NCI-H1694 treated with DMSO at 0.1 percent for 48 hours (cell line): ENCODE data around the gene MAML2.

Experiments
- DNase-seq: peaks from one replicate; lab custom pipeline; 2025; lab: John Stamatoyannopoulos, UW

The MAML2 gene

DNA sequence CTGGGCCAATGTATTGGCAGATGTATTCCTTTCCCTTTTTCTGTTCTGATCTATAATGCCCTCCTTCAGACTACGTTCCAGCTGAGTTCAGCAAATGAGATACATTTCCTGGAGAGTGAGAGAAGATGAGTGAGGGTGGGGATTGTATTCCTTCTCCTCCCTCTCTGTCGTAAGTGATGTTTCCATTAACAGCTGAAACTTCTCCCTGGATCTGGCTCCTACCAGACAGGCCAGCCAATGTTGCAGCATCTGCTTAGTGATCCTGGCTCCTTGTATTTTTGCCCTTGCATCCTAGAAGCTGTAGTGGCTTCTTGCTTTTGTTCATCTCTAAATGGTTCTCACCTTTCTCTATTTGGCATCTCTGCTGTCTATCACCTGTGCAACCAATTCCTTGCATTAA, 370.9 kb downstream of the MAML2 start:
- DNase-seq = no peak

GRCh38 chr11:95968585-95968984, 374.4 kb downstream of the MAML2 start:
- DNase-seq = no peak

- DNase-seq = no peak
Measured at GRCh38 chr11:95964281-95964680, 378.7 kb downstream of the MAML2 start.

DNA sequence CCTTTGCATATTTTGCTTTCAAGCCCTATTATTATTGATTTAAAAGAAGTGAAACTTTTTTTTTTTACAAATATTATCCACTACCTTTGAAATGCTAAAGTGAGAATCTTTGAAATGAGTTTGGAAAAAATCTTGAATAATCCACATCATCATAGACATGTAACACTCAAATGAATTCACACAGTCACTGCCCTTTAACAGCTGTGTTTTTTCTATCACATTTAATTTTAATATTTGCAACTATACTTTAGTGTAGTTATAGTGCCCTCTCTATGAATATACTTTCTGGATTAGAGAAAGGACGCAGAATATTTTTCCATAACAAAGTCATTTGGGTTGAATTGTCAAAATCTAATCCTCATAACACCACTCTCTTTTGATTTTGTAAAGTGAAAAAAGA, 381.2 kb downstream of the MAML2 start:
- no peak for DNase-seq

DNA sequence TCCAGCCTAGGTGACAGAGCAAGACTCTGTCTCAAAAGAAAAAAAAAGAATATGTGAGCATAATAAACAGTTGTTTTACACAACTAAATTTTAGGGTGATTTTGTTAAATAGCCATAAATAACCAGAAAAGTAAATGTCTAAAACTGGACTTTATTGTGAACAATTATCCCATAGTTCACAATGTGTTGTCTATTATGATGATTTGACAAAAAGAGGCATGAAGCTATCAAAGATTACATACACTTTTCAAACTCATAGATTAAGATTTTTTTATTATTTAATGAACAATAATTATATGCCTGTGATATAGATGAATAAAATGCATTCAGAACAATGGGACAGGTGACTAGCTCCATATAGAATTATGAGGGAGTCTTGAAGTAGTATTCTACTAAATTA, 392.1 kb downstream of the MAML2 start:
- DNase-seq = no peak

- no peak for DNase-seq
Measured at GRCh38 chr11:95948637-95949036, 394.4 kb downstream of the MAML2 start.

DNA sequence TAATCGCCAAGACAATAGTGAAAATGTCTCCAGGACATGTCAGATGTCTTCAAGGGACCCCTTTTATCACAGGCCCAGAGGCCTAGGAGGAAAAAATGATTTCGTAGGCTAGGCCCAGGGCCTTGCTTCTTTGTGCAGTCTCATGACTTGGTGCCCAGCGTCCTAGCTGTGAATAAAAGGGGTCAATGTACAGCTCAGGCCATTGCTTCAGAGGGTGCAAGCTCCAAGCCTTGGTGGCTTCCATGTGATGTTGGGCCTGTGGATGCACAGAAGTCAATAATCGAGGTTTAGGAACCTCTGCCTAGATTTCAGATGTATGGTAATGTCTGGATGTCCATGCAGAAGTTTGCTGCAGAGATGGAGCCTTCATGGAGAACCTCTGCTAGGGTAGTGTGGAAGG, 398.4 kb downstream of the MAML2 start:
- no peak for DNase-seq

DNA sequence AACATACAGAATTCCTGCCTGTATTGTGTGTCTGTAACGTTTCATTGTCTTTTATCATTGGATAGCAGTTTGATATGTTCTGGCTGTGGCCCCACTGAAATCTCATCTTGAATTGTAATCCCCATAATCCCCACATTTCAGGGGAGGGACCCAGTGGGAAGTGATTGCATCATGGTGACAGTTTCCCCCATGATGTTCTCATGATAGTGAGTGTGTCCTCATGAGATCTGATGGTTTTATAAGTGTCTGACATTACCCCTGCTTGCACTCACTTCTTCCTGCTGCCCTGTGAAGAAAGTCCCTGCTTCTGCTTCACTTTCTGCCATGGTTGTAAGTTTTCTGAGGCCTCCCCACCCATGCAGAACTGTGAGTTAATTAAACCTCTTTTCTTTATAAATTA, 399.4 kb downstream of the MAML2 start:
- DNase-seq = no peak

DNA sequence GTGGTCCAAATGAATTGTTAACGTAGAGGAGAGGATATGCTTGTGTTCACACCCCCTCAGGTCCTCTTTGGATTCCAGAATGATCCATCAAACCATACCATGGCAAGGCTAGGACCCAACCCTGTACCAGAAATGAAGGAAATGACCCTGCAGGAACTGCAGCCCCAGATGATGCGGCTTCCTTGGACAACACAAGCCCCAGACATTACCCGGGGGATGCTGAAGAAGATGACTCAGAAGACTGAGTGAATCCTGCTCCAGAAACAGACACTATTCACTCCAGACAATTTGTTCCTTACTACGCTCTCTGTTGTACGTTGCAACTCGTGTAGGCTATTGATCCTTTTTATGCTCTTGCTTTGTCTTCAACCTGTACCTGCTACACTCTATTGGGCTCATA, 403.9 kb downstream of the MAML2 start:
- no peak for DNase-seq

DNA sequence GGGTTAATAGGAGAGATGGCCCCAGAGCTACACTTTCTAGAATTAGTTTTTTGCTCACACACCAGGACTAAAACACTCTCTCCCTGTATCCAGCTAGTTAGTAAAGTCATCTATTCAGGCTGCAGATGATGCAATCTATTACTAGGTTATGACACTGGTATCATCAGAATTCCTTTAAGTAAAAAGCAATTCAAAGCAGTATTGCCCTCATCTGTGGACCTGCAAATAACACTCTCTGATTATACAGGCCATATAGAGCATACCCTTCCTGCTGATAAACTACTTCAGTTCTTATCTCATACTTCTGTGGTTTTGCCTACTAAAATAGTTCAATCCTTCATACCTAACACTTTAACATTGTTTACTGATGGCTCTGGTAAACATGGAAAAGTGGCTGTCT, 405.6 kb downstream of the MAML2 start:
- DNase-seq = no peak

DNA sequence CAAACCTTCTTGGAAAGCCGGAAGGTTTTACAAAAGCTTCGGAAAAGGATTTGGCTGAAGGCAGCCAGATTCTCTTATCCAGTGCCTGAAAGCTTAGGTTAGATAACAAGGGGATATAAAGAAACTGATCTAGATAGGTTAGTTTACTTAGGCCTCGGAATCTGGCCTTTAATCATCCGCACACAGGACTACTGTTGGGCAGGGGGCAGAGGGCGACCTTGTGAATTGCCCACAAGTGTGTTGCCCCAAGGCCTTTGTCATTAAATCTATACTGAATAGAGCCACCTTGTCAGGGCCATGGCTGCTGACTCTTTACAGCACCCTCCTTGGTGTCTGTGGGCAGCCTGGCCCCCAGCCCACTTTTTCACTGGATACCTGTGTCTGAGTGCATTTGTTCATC, 409.4 kb downstream of the MAML2 start:
- no peak for DNase-seq

GRCh38 chr11:95931916-95932315, 411.1 kb downstream of the MAML2 start:
- no peak for DNase-seq

DNA sequence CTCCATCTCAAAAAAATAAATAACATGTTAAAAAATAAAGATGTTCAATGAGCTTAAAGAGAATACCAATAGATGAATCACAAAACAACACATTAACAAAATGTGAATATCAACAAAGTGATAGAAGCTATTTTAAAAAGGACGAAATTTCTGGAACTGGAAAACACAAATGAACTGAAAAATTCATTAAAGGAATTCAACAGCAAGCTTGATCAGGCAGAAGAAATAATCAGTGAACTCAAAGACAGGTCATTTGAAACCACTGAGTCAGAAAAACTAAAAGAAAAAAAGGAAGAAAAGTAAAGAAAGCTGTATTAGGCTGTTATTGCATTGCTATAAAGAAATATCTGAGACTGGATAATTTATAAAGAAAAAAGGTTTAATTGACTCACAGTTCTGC, 412.0 kb downstream of the MAML2 start:
- DNase-seq = no peak

GRCh38 chr11:95926726-95927125, 416.3 kb downstream of the MAML2 start:
- DNase-seq = no peak
